Esophagus (tissue), 2 donors: ENCODE data around the gene TMEM89. TPM values are rescaled to one million over a fixed set of nuclear protein-coding genes. Genes with fewer than 3 reads are reported as not detected.

Source experiments
- H3K27ac ChIP-seq, 2 donors: one replicate each; pipeline ENCODE4 v1.5.1; 2013; ENCODE audit warnings: low read depth in 2 of 2, mild to moderate bottlenecking in 2 of 2, inconsistent platforms in 1 of 2, low read length in 1 of 2, moderate library complexity in 1 of 2
- H3K27me3 ChIP-seq, 2 donors: one replicate each; pipeline ENCODE4 v1.6.1; 2013; ENCODE audit warnings: low read length in 2 of 2, control low read depth in 1 of 2, mild to moderate bottlenecking in 1 of 2; ENCODE audit not compliant: insufficient read depth in 2 of 2, control insufficient read depth in 1 of 2
- H3K36me3 ChIP-seq, 2 donors: one replicate each; pipeline ENCODE4 v1.6.1; 2013; ENCODE audit warnings: low read length in 1 of 2; ENCODE audit not compliant: control insufficient read depth in 2 of 2, insufficient read depth in 2 of 2
- H3K4me1 ChIP-seq, 2 donors: one replicate each; pipeline ENCODE4 v1.6.1; 2013; ENCODE audit warnings: low read length in 1 of 2; ENCODE audit not compliant: control insufficient read depth in 2 of 2, insufficient read depth in 2 of 2
- H3K4me3 ChIP-seq, 2 donors: one replicate each; pipeline ENCODE4 v1.5.1; 2013; ENCODE audit warnings: low read length in 2 of 2, mild to moderate bottlenecking in 2 of 2, low read depth in 1 of 2, moderate library complexity in 1 of 2
- H3K9me3 ChIP-seq, 2 donors: one replicate each; pipeline ENCODE4 v1.6.1; 2013; ENCODE audit warnings: mild to moderate bottlenecking in 2 of 2, low read depth in 1 of 2, low read length in 1 of 2, moderate library complexity in 1 of 2; ENCODE audit not compliant: control insufficient read depth in 2 of 2, insufficient read depth in 1 of 2
- WGBS, 2 donors: extraction: QIAGEN DNeasy Blood & Tissue Kit; methylation state at CpG; one replicate each; pipeline ENCODE4 v1.1.7; 2013; 5-methylcytosine and 5-hydroxymethylcytosine counted together
- polyA plus RNA-seq, 2 donors: library from polyadenylated mRNA; stranded (reverse); fragments of 200-250 nt; gene quantifications; one replicate each; pipeline ENCODE4 v1.2.3, GENCODE V29; 2013
- donor health status: healthy with polysubstance abuse.
- donor health status: Bipolar disorder and iron deficiency.

Gene TMEM89
- polyA plus RNA-seq, 2 donors, result not detected

GRCh38 chr3:48599509-48600285 is 21.9 kb downstream of the TMEM89 start:
- Histone ChIP-seq H3K36me3 (peaks cover 33 to 53% of the 10 kb centered on the region in 2 donors), H3K27ac (peak overlapping the region; percentile 84 to 92), H3K4me3 (no peak overlapping the region), H3K27me3 (no peaks in the 10 kb centered on the region), H3K9me3 (no peaks in the 10 kb centered on the region), H3K4me1 (peaks cover 2 to 46% of the 10 kb centered on the region in 2 donors)
- 74 to 81% methylated on average over 12 of the region's 12 CpGs for WGBS, 2 donors

DNA sequence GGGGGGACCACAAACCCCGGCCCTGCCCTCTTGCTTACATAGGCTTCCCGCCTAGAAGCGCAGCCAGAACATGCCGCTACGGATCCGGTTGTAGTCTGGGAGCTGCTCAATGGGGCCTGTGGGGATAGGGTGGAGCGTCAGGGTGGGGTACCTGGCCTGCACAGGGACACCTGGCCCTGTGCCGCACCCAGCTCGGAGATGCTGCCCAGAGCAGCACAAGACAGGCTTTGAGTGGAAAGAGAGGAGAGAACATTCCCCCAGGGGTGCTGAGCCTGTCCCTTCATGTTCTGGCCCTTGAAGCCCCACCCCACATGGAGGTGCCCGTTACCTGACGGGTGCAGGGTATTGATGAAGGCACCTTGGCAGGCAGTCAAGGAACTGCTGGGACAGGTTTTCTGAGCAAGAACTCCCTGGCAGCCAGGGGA is 22.5 kb downstream of the TMEM89 start:
- H3K36me3 ChIP-seq, result peaks cover 27 to 47% of the 10 kb centered on the region in 2 donors
- WGBS, 2 donors, result 42 to 48% methylated on average over 11 of the region's 11 CpGs

DNA sequence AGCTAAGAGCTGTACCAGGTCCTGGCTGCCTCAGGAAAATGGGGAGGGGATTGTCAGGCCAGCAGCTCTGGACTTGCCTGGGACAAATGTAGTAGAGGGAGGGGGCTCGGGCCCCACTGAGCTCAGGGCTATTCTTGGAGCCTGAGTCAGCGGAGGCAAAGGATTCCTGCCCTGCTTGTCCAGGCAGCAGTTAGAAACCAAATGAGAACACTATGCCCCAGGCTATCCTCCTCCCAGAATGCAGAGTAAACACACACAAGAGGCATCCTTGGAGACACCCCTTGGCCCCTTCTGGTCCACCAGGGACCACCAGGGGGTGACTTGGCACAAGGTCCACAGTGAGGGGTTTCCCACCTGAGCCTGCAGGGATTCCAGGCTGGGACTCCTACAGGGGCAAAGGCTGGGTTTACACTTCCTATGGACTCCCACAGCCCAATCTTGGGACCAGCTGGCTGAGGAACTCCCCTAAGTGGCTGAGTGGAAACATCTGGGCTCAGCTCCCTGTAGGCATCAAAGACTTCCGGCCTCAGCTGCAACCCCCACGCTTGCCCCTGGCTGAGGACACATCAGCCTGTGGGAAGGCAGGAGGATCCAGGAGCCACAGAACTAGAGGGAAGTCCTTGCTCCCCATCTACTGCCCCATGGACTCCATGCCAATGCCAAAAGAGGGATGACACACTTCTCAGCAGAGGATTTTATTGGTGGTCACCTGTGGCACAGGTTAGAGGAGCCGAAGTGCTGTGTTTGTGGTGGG is 23.1 kb downstream of the TMEM89 start:
- Histone ChIP-seq H3K4me3 (no peak overlapping the region), H3K27ac (peak overlapping the region; percentile 84 to 92), H3K4me1 (peaks cover 2 to 46% of the 10 kb centered on the region in 2 donors)

More for the DNA sequence above, 22.5 kb downstream of the TMEM89 start:
- no peaks in the 10 kb centered on the region for H3K27me3 ChIP-seq
- no peaks in the 10 kb centered on the region for H3K9me3 ChIP-seq
- H3K4me1 ChIP-seq, result peaks cover 2 to 46% of the 10 kb centered on the region in 2 donors
- H3K4me3 ChIP-seq, result no peak overlapping the region
- peak overlapping the region; percentile 84 to 92 for H3K27ac ChIP-seq

GRCh38 chr3:48597408-48597800 is 24.2 kb downstream of the TMEM89 start:
- Histone ChIP-seq H3K9me3 (no peaks in the 10 kb centered on the region), H3K4me1 (peaks cover 2 to 52% of the 10 kb centered on the region in 2 donors), H3K27me3 (no peaks in the 10 kb centered on the region), H3K27ac (peak overlapping the region; percentile 82 to 92), H3K4me3 (no peak overlapping the region), H3K36me3 (peaks cover 17 to 35% of the 10 kb centered on the region in 2 donors)
- 82 to 90% methylated on average over 6 of the region's 6 CpGs for WGBS, 2 donors

More for the DNA sequence above, 23.1 kb downstream of the TMEM89 start:
- no peaks in the 10 kb centered on the region for H3K27me3 ChIP-seq
- 34 to 46% methylated on average over 5 of the region's 5 CpGs for WGBS, 2 donors
- no peaks in the 10 kb centered on the region for H3K9me3 ChIP-seq
- peaks cover 21 to 41% of the 10 kb centered on the region in 2 donors for H3K36me3 ChIP-seq

- Histone ChIP-seq H3K27me3 (no peaks in the 10 kb centered on the region), H3K27ac (peak overlapping the region; percentile 12 to 92), H3K36me3 (peaks cover 17 to 36% of the 10 kb centered on the region in 2 donors), H3K4me3 (no peak overlapping the region), H3K9me3 (no peaks in the 10 kb centered on the region), H3K4me1 (peaks cover 2 to 52% of the 10 kb centered on the region in 2 donors)
- WGBS, 2 donors, result 71 to 72% methylated on average over 8 of the region's 8 CpGs
Measured at GRCh38 chr3:48596676-48597407, 24.7 kb downstream of the TMEM89 start.

GRCh38 chr3:48596157-48596556 is 25.4 kb downstream of the TMEM89 start:
- Histone ChIP-seq H3K4me3 (no peak overlapping the region), H3K27me3 (no peaks in the 10 kb centered on the region), H3K27ac (peak overlapping the region; percentile 7 to 72), H3K4me1 (peaks cover 2 to 52% of the 10 kb centered on the region in 2 donors), H3K36me3 (peaks cover 17 to 33% of the 10 kb centered on the region in 2 donors), H3K9me3 (no peaks in the 10 kb centered on the region)
- 78% methylated on average over 5 of the region's 5 CpGs for WGBS, 2 donors

- no peaks in the 10 kb centered on the region for H3K27me3 ChIP-seq
- 13 to 22% methylated on average over 10 of the region's 10 CpGs for WGBS, 2 donors
- peak overlapping the region; percentile 6 to 72 for H3K27ac ChIP-seq
- no peaks in the 10 kb centered on the region for H3K9me3 ChIP-seq
- peaks cover 13 to 28% of the 10 kb centered on the region in 2 donors for H3K36me3 ChIP-seq
- H3K4me3 ChIP-seq, result no peak overlapping the region
- peaks cover 2 to 49% of the 10 kb centered on the region in 2 donors for H3K4me1 ChIP-seq
Measured at GRCh38 chr3:48595526-48596121, 25.9 kb downstream of the TMEM89 start.

DNA sequence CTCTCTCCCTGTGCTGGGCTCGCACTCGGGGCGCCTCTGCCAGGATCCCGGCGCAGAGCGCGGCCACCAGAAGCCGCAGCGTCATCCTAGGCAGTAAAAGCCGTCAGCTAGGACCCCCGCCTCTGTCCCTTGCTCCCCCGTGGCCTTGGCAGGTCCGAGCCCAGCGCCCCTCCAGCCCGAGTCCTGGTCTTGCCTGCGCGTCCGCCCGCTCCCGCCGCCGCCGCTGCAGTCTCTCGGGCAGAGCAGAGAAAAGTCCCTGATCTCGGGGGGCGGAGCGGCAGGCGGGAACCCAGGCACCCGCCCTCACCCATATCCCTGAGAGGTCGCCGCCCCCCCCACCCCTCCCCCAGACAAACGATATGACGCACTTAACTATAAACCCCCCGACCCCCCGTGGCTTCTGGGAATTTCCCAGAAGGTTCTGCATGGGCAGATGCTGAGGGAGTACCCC is 26.5 kb downstream of the TMEM89 start, which contains the start of gene COL7A1:
Gene COL7A1, minus strand, starts transcription at position 255 of the 451 bp plus-strand sequence. Its CDS starts 170 bp downstream, at position 85.
- H3K27me3 ChIP-seq, result no peaks in the 10 kb centered on the region
- H3K27ac ChIP-seq, result peak within 1 kb of the TSS; percentile 6 to 72
- peaks cover 12 to 28% of the 10 kb centered on the region in 2 donors for H3K36me3 ChIP-seq
- WGBS, 2 donors, result 2 to 3% methylated on average over 15 to 35 of the region's 35 CpGs
- H3K4me1 ChIP-seq, result peaks cover 2 to 45% of the 10 kb centered on the region in 2 donors
- no peaks in the 10 kb centered on the region for H3K9me3 ChIP-seq
- peak within 1 kb of the TSS; percentile 23 to 54 for H3K4me3 ChIP-seq
